Mucosa of rectum (tissue), 2 donors: ENCODE measurements around the gene ELAC2.

Experiments used
- H3K27ac ChIP-seq, 2 donors: one replicate each; pipeline ENCODE4 v1.7.0; 2013; ENCODE audit warnings: inconsistent platforms in 2 of 2, low read depth in 2 of 2, low read length in 2 of 2
- H3K27me3 ChIP-seq, 2 donors: one replicate each; pipeline ENCODE4 v1.7.0; 2013; ENCODE audit warnings: low read length in 2 of 2; ENCODE audit not compliant: control insufficient read depth in 2 of 2, insufficient read depth in 2 of 2
- H3K36me3 ChIP-seq, 2 donors: one replicate each; pipeline ENCODE4 v1.7.0; 2013; ENCODE audit warnings: low read length in 2 of 2; ENCODE audit not compliant: control insufficient read depth in 2 of 2, insufficient read depth in 2 of 2
- H3K4me1 ChIP-seq, 2 donors: one replicate each; pipeline ENCODE4 v1.7.0; 2013; ENCODE audit warnings: low read length in 2 of 2, mild to moderate bottlenecking in 1 of 2; ENCODE audit not compliant: control insufficient read depth in 2 of 2, insufficient read depth in 2 of 2
- H3K4me3 ChIP-seq, 2 donors: one replicate each; pipeline ENCODE4 v1.7.0; 2013; ENCODE audit warnings: low read length in 2 of 2
- H3K9ac ChIP-seq, 2 donors: one replicate each; pipeline ENCODE4 v1.7.0; 2013; ENCODE audit warnings: low read length in 2 of 2, low read depth in 1 of 2, mild to moderate bottlenecking in 1 of 2
- H3K9me3 ChIP-seq, 2 donors: one replicate each; pipeline ENCODE4 v1.7.0; 2013; ENCODE audit warnings: low read length in 2 of 2; ENCODE audit not compliant: control insufficient read depth in 2 of 2
- donor health status: healthy.
- donor health status: Normal muscosa, but diverticular disease.

The ELAC2 gene

DNA sequence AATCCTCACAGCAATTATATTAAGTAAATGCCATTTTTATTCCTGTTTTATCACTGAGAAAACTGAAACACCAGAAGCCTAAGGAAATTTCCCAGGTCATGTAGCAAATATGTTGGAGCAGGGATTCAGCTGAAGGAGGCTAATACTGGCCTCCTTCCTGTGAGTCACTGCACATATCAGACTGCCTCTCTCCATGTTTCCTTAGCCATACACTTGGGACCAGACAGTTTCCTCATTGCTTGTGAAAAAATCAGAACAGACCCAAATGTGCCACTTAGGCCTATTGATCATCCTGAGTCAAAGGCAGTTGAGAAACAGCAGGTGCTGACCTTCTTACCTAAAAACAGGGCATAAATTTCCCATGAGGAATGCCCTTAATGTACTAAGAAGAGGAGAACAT is 18.9 kb upstream of the ELAC2 start:
- Histone ChIP-seq H3K27me3 (no peaks in the 10 kb centered on the region), H3K4me3 (no peak overlapping the region), H3K27ac (no peak overlapping the region), H3K9ac (no peak overlapping the region), H3K36me3 (no peaks in the 10 kb centered on the region), H3K4me1 (no peaks in the 10 kb centered on the region), H3K9me3 (peaks cover 3% of the 10 kb centered on the region in 2 donors)

GRCh38 chr17:13035420-13035819 is 17.6 kb upstream of the ELAC2 start:
- peaks cover 3% of the 10 kb centered on the region in 2 donors for H3K9me3 ChIP-seq
- H3K4me1 ChIP-seq = no peaks in the 10 kb centered on the region
- H3K9ac ChIP-seq = no peak overlapping the region
- H3K4me3 ChIP-seq = no peak overlapping the region
- H3K36me3 ChIP-seq = no peaks in the 10 kb centered on the region
- no peaks in the 10 kb centered on the region for H3K27me3 ChIP-seq
- no peak overlapping the region for H3K27ac ChIP-seq

DNA sequence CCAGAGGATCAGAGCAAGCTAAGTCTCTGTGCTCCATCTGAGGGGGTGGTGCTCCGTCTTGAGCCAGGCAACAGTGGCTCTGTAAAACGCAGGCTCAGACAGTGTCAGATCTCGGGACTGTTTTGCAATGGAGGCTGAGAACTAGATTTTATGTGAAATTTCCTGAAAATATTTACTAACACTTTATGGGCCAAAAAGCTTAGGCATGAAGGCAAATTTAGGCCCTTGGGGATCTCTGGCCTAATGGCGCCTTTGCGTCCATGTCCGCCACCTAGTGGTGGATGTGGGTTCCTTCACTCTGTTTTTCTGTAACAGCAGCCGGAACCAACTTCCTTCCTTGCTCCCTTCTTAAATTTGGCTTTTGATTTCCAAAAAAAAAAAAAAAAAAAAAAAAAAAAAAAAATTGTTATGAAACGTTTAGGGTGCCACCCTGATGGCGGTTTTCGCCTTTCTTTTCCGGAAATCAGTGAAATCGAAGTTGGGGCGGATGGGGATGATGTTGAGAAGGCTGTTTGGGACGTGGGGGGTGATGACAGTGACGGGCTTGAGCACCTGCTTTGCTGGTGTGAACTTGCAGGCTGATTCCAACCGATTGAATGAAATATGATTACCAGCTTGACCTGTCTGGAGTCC is 14.0 kb upstream of the ELAC2 start:
- Histone ChIP-seq H3K9me3 (peaks cover 3% of the 10 kb centered on the region in 2 donors), H3K36me3 (no peaks in the 10 kb centered on the region), H3K27me3 (no peaks in the 10 kb centered on the region), H3K4me1 (no peaks in the 10 kb centered on the region), H3K9ac (no peak overlapping the region), H3K4me3 (no peak overlapping the region), H3K27ac (no peak overlapping the region)

- Histone ChIP-seq H3K9me3 (peaks cover 3% of the 10 kb centered on the region in 2 donors), H3K27ac (no peak overlapping the region), H3K4me3 (no peak overlapping the region), H3K27me3 (no peaks in the 10 kb centered on the region), H3K36me3 (no peaks in the 10 kb centered on the region), H3K9ac (no peak overlapping the region), H3K4me1 (no peaks in the 10 kb centered on the region)
Measured at GRCh38 chr17:13030459-13031300, 12.9 kb upstream of the ELAC2 start.

- Histone ChIP-seq H3K9me3 (no peaks in the 10 kb centered on the region), H3K27me3 (no peaks in the 10 kb centered on the region), H3K36me3 (no peaks in the 10 kb centered on the region), H3K4me3 (no peak overlapping the region), H3K27ac (no peak overlapping the region), H3K4me1 (no peaks in the 10 kb centered on the region), H3K9ac (no peak overlapping the region)
Measured at GRCh38 chr17:13030056-13030455, 12.2 kb upstream of the ELAC2 start.

- H3K4me1 ChIP-seq = peaks cover 0 to under 1% of the 10 kb centered on the region in 2 donors
- no peaks in the 10 kb centered on the region for H3K27me3 ChIP-seq
Measured at GRCh38 chr17:13029340-13029739, 11.5 kb upstream of the ELAC2 start.

GRCh38 chr17:13027246-13027645 is 9.4 kb upstream of the ELAC2 start:
- Histone ChIP-seq H3K27me3 (no peaks in the 10 kb centered on the region), H3K36me3 (no peaks in the 10 kb centered on the region), H3K9me3 (no peaks in the 10 kb centered on the region), H3K27ac (no peak overlapping the region), H3K4me1 (peaks cover 2 to 3% of the 10 kb centered on the region in 2 donors), H3K9ac (no peak overlapping the region), H3K4me3 (no peak overlapping the region)

More at GRCh38 chr17:13029340-13029739, 11.5 kb upstream of the ELAC2 start:
- H3K4me3 ChIP-seq = no peak overlapping the region
- H3K9me3 ChIP-seq = no peaks in the 10 kb centered on the region
- no peaks in the 10 kb centered on the region for H3K36me3 ChIP-seq
- no peak overlapping the region for H3K27ac ChIP-seq
- no peak overlapping the region for H3K9ac ChIP-seq

- no peaks in the 10 kb centered on the region for H3K27me3 ChIP-seq
- peaks cover 2 to 3% of the 10 kb centered on the region in 2 donors for H3K4me1 ChIP-seq
- H3K27ac ChIP-seq = no peak overlapping the region
- no peak overlapping the region for H3K9ac ChIP-seq
- H3K9me3 ChIP-seq = no peaks in the 10 kb centered on the region
- H3K36me3 ChIP-seq = no peaks in the 10 kb centered on the region
- no peak overlapping the region for H3K4me3 ChIP-seq
Measured at GRCh38 chr17:13025687-13026086, 7.9 kb upstream of the ELAC2 start.

GRCh38 chr17:13025258-13025627 is 7.4 kb upstream of the ELAC2 start:
- Histone ChIP-seq H3K36me3 (no peaks in the 10 kb centered on the region), H3K27ac (no peak overlapping the region), H3K27me3 (no peaks in the 10 kb centered on the region), H3K4me3 (no peak overlapping the region), H3K4me1 (peaks cover 2 to 3% of the 10 kb centered on the region in 2 donors), H3K9ac (no peak overlapping the region), H3K9me3 (no peaks in the 10 kb centered on the region)

- Histone ChIP-seq H3K9me3 (no peaks in the 10 kb centered on the region), H3K9ac (no peak overlapping the region), H3K36me3 (no peaks in the 10 kb centered on the region), H3K27me3 (no peaks in the 10 kb centered on the region), H3K4me3 (peak overlapping the region in 1 of 2 donors; percentile 63), H3K4me1 (peaks cover 2 to 3% of the 10 kb centered on the region in 2 donors), H3K27ac (no peak overlapping the region)
Measured at GRCh38 chr17:13024526-13025257, 6.9 kb upstream of the ELAC2 start.
